ENCODE measurements around the gene AK8.

DNA sequence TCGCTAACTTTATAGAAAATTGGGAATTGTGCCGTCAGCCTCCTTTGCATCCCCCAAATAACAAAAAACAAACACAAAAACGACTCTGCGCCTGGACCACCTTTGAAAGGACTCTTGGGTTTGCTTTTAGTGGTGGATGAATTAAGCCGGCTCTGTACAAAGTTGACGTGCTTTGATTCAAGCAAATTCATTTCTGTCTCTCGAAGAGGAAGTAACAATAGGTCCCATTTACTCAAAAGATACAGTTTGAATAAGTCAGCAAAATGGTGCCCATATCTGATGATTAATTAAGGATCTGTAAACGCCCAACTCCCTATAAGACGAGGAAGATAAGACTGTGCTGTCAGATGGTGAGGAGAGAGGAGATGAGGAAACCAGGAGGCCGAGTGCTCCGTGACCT is 67.8 kb downstream of the AK8 start:
- TF ChIP-seq, protein P1, sequence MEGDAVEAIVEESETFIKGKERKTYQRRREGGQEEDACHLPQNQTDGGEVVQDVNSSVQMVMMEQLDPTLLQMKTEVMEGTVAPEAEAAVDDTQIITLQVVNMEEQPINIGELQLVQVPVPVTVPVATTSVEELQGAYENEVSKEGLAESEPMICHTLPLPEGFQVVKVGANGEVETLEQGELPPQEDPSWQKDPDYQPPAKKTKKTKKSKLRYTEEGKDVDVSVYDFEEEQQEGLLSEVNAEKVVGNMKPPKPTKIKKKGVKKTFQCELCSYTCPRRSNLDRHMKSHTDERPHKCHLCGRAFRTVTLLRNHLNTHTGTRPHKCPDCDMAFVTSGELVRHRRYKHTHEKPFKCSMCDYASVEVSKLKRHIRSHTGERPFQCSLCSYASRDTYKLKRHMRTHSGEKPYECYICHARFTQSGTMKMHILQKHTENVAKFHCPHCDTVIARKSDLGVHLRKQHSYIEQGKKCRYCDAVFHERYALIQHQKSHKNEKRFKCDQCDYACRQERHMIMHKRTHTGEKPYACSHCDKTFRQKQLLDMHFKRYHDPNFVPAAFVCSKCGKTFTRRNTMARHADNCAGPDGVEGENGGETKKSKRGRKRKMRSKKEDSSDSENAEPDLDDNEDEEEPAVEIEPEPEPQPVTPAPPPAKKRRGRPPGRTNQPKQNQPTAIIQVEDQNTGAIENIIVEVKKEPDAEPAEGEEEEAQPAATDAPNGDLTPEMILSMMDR (conservative IDR thresholded peaks at IDR 0.05; ENCODE audit: low read length): no peak
- no peak for TF ChIP-seq EZH2phosphoT487 (IDR thresholded peaks at IDR 0.05; ENCODE audit: borderline replicate concordance)

Measured in Loucy (cell line).